HG02588 (cell line): Measurements from ENCODE around the gene AOC3.

ENCODE experiments used
- ATAC-seq: cut with Tn5 transposase; IDR thresholded peaks from one replicate; pipeline ENCODE4 v1.9.1; 2021; ENCODE audit warnings: mild to moderate bottlenecking, moderate library complexity; ENCODE audit not compliant: unreplicated experiment

Gene AOC3

GRCh38 chr17:42850954-42851353 lies at the start of gene AOC3:
Gene AOC3 (plus strand): TSS chr17:42851199. CDS start chr17:42851344, 145 bp downstream.
- no peak for ATAC-seq

- no peak for ATAC-seq
Measured at GRCh38 chr17:42803074-42803883, 47.7 kb upstream of the AOC3 start.

GRCh38 chr17:42804918-42805367 lies 46.1 kb upstream of the AOC3 start:
- ATAC-seq = no peak

- no peak for ATAC-seq
Measured at GRCh38 chr17:42806249-42806648, 44.8 kb upstream of the AOC3 start.

GRCh38 chr17:42809250-42809649 lies 41.7 kb upstream of the AOC3 start:
- ATAC-seq = no peak

- no peak for ATAC-seq
Measured at GRCh38 chr17:42814633-42815399, 36.2 kb upstream of the AOC3 start.

- ATAC-seq = no peak
Measured at GRCh38 chr17:42817866-42818265, 33.1 kb upstream of the AOC3 start.

GRCh38 chr17:42818379-42818778 lies 32.6 kb upstream of the AOC3 start:
- ATAC-seq = no peak

- ATAC-seq = no peak
Measured at GRCh38 chr17:42819939-42820535, 31.0 kb upstream of the AOC3 start.

GRCh38 chr17:42821176-42821575 lies 29.8 kb upstream of the AOC3 start:
- no peak for ATAC-seq

- no peak for ATAC-seq
Measured at GRCh38 chr17:42827472-42827871, 23.5 kb upstream of the AOC3 start.

GRCh38 chr17:42830971-42831370 lies 20.0 kb upstream of the AOC3 start:
- ATAC-seq = no peak

GRCh38 chr17:42832213-42832933 lies 18.6 kb upstream of the AOC3 start:
- no peak for ATAC-seq

GRCh38 chr17:42832934-42833766 lies 17.8 kb upstream of the AOC3 start, which contains the start of gene PSME3:
Gene PSME3 (plus strand): TSS chr17:42833397. CDS start chr17:42833632, 235 bp downstream.
- ATAC-seq = peak; percentile 77

- no peak for ATAC-seq
Measured at GRCh38 chr17:42833767-42834422, 17.1 kb upstream of the AOC3 start.

GRCh38 chr17:42835732-42836131 lies 15.3 kb upstream of the AOC3 start:
- ATAC-seq = no peak

- no peak for ATAC-seq
Measured at GRCh38 chr17:42841975-42842685, 8.9 kb upstream of the AOC3 start.

- ATAC-seq = no peak
Measured at GRCh38 chr17:42843358-42843934, 7.6 kb upstream of the AOC3 start.
